ENCODE results near the gene LAMC3.

Gene LAMC3

GRCh38 chr9:131008909-131009618, at the start of gene LAMC3:
Gene LAMC3 (plus strand): TSS chr9:131009174. CDS start chr9:131009215, 41 bp downstream.
- DNase-seq: peak in 1 of 51 donors; percentile 17

- no peak for DNase-seq
Observed at GRCh38 chr9:130959809-130960334, 49.1 kb upstream of the LAMC3 start.

- no peak for DNase-seq
Observed at GRCh38 chr9:130960522-130961378, 48.2 kb upstream of the LAMC3 start.

GRCh38 chr9:130961511-130962300, 47.3 kb upstream of the LAMC3 start:
- no peak for DNase-seq

- peak in 2 of 51 donors; percentile 16 to 34 for DNase-seq
Observed at GRCh38 chr9:130962418-130963316, 46.3 kb upstream of the LAMC3 start.

- DNase-seq: no peak
Observed at GRCh38 chr9:130963337-130963908, 45.6 kb upstream of the LAMC3 start.

- no peak for DNase-seq
Observed at GRCh38 chr9:130963916-130964315, 45.1 kb upstream of the LAMC3 start.

- no peak for DNase-seq
Observed at GRCh38 chr9:130965680-130966079, 43.3 kb upstream of the LAMC3 start.

- no peak for DNase-seq
Observed at GRCh38 chr9:130970052-130970451, 38.9 kb upstream of the LAMC3 start.

- no peak for DNase-seq
Observed at GRCh38 chr9:130970855-130971254, 38.1 kb upstream of the LAMC3 start.

- DNase-seq: no peak
Observed at GRCh38 chr9:130971294-130971849, 37.6 kb upstream of the LAMC3 start.

GRCh38 chr9:130972277-130972956, 36.6 kb upstream of the LAMC3 start:
- peak in 1 of 51 donors; percentile 7 for DNase-seq

GRCh38 chr9:130972957-130973685, 35.9 kb upstream of the LAMC3 start:
- DNase-seq: no peak

GRCh38 chr9:130973686-130974281, 35.2 kb upstream of the LAMC3 start:
- DNase-seq: no peak

GRCh38 chr9:130974697-130975096, 34.3 kb upstream of the LAMC3 start:
- DNase-seq: no peak

- no peak for DNase-seq
Observed at GRCh38 chr9:130975156-130975555, 33.8 kb upstream of the LAMC3 start.

- no peak for DNase-seq
Observed at GRCh38 chr9:130975932-130976841, 32.8 kb upstream of the LAMC3 start.

Data from hypothalamus (tissue), 51 donors.